Fibroblast of skin of left quadriceps (primary cell): ENCODE results near the gene TMA7.

Experiments used
- DNase-seq, 2 experiments: peaks; one replicate each; pipeline ENCODE4 v3.0.0-alpha.2; 2013; ENCODE audit warnings: low read depth in 2 of 2

The TMA7 gene

DNA sequence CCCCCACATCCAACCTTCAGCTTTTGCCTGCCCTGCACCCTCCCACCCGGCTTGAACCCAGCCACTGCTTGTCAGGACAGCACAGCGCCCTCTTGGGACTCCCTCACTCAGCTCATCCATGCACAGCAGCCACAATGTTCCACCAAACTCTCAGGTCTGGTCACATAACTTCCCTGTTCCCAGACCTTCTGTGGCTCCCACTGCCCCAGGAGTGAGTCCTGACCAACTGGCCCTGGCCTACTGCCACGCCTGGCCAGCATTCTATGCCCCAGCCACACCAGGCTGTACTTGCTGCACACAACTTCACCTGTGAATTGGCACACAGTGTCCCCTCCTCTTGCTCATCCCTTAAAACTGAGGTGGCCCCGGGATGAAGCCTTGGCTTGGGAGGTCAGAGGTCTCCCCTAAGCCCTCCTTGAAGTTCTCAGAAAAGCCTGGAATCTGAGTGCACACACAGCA, 31.2 kb upstream of the TMA7 start:
- DNase-seq: no peak

DNA sequence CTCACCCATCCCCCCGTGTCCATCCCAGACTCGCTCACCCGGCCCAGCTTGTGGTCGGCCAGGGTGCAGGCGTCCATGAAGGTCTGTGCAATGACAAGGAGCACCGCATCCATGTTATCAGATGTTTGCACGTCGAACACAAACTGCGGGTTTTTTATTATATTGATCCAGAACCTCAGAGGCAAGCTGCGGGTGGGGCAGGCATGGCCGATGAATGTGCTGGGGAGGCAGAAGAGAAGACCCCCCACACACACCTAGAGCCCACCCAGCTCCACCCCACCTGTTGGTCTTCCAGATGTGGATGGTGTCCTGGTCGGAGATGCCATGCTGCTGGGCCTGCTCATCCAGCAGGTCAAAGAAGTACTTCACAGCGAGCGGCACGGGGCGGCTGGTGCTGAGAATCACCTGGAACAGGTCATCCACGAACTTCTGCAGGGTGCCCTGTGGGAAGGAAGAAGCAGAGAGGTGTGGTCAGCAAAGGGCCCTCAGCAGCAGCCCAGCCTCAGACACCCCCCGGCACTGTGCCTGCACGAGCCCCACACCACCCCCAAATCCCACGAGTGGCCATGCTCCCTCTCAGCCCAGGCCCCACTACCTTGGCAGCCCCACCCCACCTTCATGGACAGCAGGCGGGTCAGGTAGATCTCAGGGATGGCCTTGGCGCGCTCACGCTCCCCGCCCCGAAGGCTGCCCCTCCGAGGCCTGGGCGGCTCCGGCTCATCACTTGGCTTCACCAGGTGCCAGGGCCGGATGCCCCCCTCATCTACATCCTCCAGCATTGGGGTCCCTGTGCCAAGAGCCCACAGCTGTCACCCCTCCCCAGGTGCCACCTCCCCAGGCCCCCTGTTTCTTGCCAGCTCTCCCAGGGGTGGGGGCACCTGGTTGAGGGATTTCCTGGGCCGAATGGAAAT, 30.5 kb upstream of the TMA7 start:
- DNase-seq: no peak

- DNase-seq: no peak
Observed at GRCh38 chr3:48410205-48411040, 29.6 kb upstream of the TMA7 start.

- no peak for DNase-seq
Observed at GRCh38 chr3:48411041-48411588, 28.9 kb upstream of the TMA7 start.

DNA sequence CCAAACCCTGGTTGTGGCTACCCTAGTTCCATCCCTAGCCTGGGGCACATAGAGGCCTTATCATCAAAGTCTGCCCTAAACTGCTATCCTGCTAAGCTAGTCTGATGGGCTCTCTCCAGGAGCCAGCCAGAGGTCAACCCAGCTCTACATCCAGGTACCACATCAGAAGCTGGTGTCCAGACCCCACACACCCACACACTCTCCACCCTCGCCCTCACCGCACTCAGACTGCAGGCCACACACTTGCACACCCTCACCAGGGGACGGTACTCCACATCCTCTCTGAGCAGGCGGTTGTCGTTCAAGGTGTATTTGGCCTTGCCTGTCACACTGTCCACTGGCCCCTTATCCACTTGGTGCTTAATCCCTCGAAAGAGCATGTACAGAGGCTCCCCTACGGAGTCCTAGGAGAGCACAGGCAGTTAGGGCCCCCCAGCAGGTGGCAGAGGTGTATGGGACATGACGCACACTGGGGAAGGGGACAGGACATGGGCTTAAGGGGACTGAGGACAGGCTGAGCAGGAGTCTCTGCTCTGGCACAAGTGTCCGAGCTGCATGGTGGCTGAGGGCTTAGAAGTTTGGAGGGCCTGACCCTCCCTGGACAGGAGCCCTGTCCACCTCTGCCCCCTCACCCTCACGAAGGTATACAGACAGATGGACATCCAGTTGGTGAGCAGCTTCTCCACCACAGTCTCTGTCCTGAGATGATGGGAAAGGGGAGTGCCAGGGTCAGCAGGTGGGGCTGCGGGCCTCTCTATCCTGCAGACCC, 28.3 kb upstream of the TMA7 start:
- DNase-seq: no peak

DNA sequence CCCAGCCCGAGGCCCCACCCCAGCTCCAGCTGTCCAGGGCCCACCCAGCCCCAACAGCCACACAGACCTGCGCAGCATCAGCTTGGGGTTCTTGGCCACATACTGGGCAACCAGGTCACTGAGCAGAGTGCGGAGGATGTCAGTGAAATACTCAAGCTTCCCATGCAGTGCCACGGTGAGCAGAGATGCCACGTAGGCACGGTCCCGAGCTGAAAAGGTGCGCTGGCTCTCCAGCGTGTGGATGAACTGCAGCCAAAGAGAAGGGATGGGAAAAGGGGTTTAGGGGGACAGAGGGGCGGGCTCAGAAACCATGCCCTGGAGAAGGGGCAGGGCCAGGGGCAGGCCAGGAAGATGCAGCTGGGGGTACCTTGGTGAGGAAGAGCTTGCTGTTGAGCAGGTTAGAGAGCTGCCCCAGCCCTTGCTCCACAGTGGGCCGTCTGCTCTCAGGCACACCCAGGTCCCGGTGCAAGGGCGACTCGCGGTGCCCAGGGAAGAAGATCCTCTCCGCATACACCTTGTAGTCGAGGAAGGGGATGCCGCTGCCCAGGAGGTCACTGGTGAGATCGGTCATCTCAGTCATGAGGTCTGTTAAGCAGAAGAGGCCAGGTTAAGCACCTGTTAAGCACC, 27.6 kb upstream of the TMA7 start:
- no peak for DNase-seq

DNA sequence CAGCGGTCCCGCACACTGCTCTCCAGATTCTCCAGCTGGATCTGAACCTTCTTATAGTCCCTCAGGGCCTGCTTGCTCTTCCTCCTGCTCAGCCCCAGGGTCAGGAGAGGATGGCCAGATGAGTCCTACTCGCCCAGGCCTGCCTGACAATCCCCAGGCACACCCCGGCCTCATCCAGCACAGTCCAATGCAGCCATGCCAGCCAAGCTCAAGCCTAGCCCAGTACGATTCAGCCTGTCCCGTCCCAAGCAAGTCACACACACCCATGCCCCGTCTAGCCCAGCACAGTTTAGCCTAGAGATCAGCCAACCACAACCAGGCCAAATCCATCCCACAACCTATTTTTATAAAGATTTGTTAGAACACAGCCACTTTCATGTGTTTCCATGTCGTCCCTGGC, 27.0 kb upstream of the TMA7 start:
- DNase-seq: no peak

DNA sequence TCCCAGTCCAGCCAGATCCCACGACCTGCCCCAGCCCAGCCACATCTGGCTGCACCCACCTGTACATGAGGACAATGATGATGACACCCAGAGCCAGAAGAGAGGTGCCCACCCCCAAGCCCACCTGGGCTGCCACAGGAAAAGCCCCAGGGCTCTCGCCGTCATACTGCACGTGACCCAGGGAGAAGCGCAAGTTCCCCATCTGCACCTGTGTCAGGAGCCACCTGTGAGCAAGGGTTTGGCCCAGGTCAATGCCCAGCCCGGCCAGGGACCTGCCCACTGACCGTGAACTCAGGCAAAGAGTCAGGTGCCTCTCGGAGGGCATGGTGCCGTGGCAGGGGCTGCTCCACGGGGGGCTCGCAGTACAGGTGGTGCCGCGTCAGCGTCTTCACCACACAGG, 26.4 kb upstream of the TMA7 start:
- no peak for DNase-seq

- DNase-seq: no peak
Observed at GRCh38 chr3:48414376-48415250, 25.4 kb upstream of the TMA7 start.

- no peak for DNase-seq
Observed at GRCh38 chr3:48415251-48415953, 24.7 kb upstream of the TMA7 start.

DNA sequence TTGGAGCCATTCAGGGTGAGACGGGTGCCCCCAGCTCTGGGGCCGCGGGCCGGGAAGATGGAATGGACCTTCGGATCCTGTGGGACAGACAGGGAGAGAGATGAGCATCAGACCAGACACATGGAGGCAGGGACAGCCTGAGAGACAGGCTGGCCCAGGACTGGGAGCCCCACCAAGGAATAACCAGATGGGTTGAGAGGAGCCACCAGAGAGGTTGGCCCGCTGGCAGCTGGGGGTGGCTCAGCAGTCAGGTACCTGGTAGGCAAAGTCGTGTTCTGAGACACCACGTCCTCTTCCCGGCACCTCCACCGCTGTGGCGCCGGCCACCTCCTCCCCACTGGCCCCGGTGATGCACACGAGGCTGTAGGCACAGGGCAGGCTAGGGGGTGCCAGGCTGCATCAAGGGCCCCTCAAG, 24.0 kb upstream of the TMA7 start:
- DNase-seq: no peak

DNA sequence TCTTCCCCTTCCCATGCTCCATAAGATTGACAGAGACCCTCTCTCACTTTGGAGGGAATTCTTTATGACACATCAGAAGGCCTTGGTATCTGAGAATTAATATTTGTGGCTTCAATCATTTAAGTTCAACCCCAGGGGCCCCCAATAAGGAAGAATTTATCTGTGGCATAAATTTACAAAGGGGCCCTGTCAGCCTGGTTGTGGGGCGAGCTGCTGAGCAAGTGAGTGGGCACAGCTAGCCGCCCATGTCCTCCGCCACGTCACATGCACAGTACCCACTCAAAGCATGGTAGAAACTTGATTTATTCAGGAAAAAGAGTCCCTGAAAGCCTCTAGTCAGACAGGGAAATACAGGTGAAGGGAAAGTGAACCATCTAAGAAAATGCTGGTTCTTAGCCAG, 23.5 kb upstream of the TMA7 start:
- no peak for DNase-seq

DNA sequence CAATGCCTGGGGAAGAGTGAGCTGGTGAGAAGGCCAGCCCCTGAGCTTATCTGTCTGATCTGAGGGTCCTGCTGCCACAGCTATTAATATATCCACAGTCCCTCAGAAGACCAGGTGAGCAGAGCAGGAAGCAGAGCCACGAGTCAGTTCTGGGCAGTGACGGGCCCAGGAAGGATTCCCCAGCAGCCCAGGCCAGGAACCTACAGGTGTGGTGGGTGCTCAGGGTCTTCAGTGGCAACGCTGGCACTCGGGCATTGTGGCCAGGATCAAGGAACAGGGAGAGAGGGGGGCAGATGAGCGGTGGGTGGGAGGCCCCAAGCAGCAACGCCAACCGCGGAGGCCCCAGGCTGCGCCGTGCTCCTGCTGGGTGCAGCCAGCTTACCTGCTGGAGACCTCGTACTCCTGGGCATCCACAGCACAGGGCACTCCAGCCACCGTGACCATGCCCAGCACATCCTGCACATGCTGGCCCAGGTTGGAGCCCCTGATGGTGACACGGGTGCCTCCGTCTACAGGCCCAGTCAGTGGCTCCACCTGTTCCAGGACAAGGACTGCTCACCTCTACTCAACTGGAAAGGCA, 22.4 kb upstream of the TMA7 start:
- no peak for DNase-seq

GRCh38 chr3:48418140-48418539, 21.9 kb upstream of the TMA7 start:
- no peak for DNase-seq

GRCh38 chr3:48418651-48419050, 21.4 kb upstream of the TMA7 start:
- DNase-seq: no peak

DNA sequence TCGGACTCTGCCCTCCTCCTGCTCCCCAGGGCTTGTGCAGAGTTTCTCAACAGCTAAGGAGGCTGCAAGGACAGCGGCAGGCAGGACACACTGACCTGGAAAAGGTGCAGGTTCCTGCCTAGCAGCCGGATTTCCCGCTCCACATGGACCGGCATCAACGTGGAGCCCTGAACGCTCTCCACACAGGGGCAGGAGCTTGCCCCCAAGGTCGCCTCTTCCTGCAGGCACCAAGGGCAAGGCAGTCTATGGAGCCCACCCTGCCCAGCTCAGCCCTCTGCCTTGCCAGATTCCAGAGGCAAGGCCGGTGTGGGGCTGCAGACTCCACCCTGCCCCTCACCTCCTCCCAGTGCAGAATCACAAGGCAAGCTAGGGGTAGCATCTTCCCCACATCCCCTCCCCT, 20.9 kb upstream of the TMA7 start:
- no peak for DNase-seq

GRCh38 chr3:48419597-48419996, 20.5 kb upstream of the TMA7 start:
- DNase-seq: no peak

GRCh38 chr3:48420561-48420960, 19.5 kb upstream of the TMA7 start:
- DNase-seq: no peak

GRCh38 chr3:48422272-48422671, 17.8 kb upstream of the TMA7 start:
- DNase-seq: no peak
